CD4-positive, alpha-beta T cell (primary cell): ENCODE results near the gene AGRN. TPM values are rescaled to one million over a fixed set of nuclear protein-coding genes. Genes with fewer than 3 reads are reported as not detected.

Experiments
- ATAC-seq: fragments of 200-7000 bp; cut with Tn5 transposase; one replicate; pipeline ENCODE4 v1.10.0; 2022; ENCODE audit warnings: mild to moderate bottlenecking; ENCODE audit not compliant: poor library complexity
- CTCF ChIA-PET: fragments of 350-600 bp; sonication (Branson Sonifier 250); formaldehyde crosslinking; loops from one replicate; lab custom pipeline; 2021; ENCODE audit warnings: antibody characterized with exemption, inconsistent platforms; lab: Charles Lee
- POLR2A ChIA-PET: fragments of 350-600 bp; sonication (Branson Sonifier 250); formaldehyde crosslinking; loops from one replicate; lab custom pipeline; 2021; ENCODE audit warnings: antibody characterized with exemption, inconsistent platforms; lab: Charles Lee
- DNase-seq, 14 experiments: peaks; one replicate each; pipeline ENCODE4 v3.0.0-alpha.2; 2013 to 2020; ENCODE audit warnings: mixed read lengths in 2 of 14
- H3K27ac ChIP-seq, 2 donors: one replicate each; pipeline versions ENCODE4 v1.5.1 to v1.7.0; 2013; ENCODE audit warnings: low read length in 2 of 2, low read depth in 1 of 2, mild to moderate bottlenecking in 1 of 2
- H3K27me3 ChIP-seq, 2 experiments: 1 replicate in 1 of 2; 2 replicates in 1 of 2; pipeline versions ENCODE4 v1.6.1 to v1.7.0; 2013; ENCODE audit warnings: low read length in 2 of 2, control low read depth in 1 of 2, mild to moderate bottlenecking in 1 of 2, moderate library complexity in 1 of 2; ENCODE audit not compliant: insufficient read depth in 2 of 2, control insufficient read depth in 1 of 2
- H3K36me3 ChIP-seq: one replicate; pipeline ENCODE4 v1.6.1; 2013; ENCODE audit warnings: low read length, control low read depth; ENCODE audit not compliant: insufficient read depth
- H3K4me1 ChIP-seq: one replicate; pipeline ENCODE4 v1.6.1; 2013; ENCODE audit warnings: low read length, control low read depth; ENCODE audit not compliant: insufficient read depth
- H3K4me3 ChIP-seq: one replicate; pipeline ENCODE4 v1.5.1; 2013; ENCODE audit warnings: mild to moderate bottlenecking, low read length, moderate library complexity
- H3K9me3 ChIP-seq, 2 experiments: 1 replicate in 1 of 2; 2 replicates in 1 of 2; pipeline versions ENCODE4 v1.6.1 to v1.7.0; 2013; ENCODE audit warnings: low read length in 2 of 2, mild to moderate bottlenecking in 2 of 2, control low read depth in 1 of 2, moderate library complexity in 1 of 2; ENCODE audit not compliant: control insufficient read depth in 1 of 2, insufficient read depth in 1 of 2
- H3K27ac Mint-ChIP-seq: one replicate; pipeline ENCODE4 v1.8.0; 2020; ENCODE audit warnings: mixed read lengths
- H3K27me3 Mint-ChIP-seq: one replicate; pipeline ENCODE4 v1.8.0; 2021; ENCODE audit warnings: mixed read lengths
- H3K36me3 Mint-ChIP-seq: one replicate; pipeline ENCODE4 v1.8.0; 2021; ENCODE audit warnings: low read depth, mixed read lengths
- H3K4me1 Mint-ChIP-seq: one replicate; pipeline ENCODE4 v1.8.0; 2021; ENCODE audit warnings: low read depth, mixed read lengths
- H3K4me3 Mint-ChIP-seq: one replicate; pipeline ENCODE4 v1.8.0; 2020; ENCODE audit warnings: mild to moderate bottlenecking, mixed read lengths
- H3K9me3 Mint-ChIP-seq: one replicate; pipeline ENCODE4 v1.8.0; 2020; ENCODE audit warnings: mixed read lengths
- CTCF ChIP-seq: fragments of 200-600 bp; IDR thresholded peaks from one replicate; pipeline ENCODE4 v1.8.0; 2022; ENCODE audit warnings: antibody characterized with exemption, mild to moderate bottlenecking
- intact Hi-C, 2 experiments: fragments of 100-400 bp; cut with DNase I in 1 of 2; cut with micrococcal nuclease in 1 of 2; formaldehyde crosslinking; loops; one replicate each; pipeline versions ENCODE4 v1.15.1 to v1.9.0; 2023 to 2025; cut with DNase I, micrococcal nuclease
- total RNA-seq, 174 experiments: library from RNA in 2 of 174; stranded (reverse) in 2 of 174; gene quantifications; one replicate each; pipeline ENCODE4 v1.2.3 and lab custom pipeline; 2021 to 2026

Gene AGRN
- total RNA-seq, 2 experiments from 2014 or later, result 1.5 to 2.0 TPM

- Mint-ChIP-seq H3K9me3 (no peaks in the 10 kb centered on the region), H3K4me1 (no peaks in the 10 kb centered on the region), H3K4me3 (peak overlapping the region; percentile 20), H3K36me3 (no peaks in the 10 kb centered on the region), H3K27ac (no peak overlapping the region), H3K27me3 (peaks cover 3% of the 10 kb centered on the region)
- H3K36me3 ChIP-seq, result no peaks in the 10 kb centered on the region
- H3K4me1 ChIP-seq, result peaks cover 14% of the 10 kb centered on the region
- H3K9me3 ChIP-seq, result peaks cover 0 to 10% of the 10 kb centered on the region in 2 experiments
- ChIA-PET POLR2A (interaction anchor here (1.0 kb wide), 1 partner anchor 11 kb away, joined by 3 read pairs; no protein-coding TSS in a partner anchor), CTCF (no interaction called here)
- no peak overlapping the region for H3K27ac ChIP-seq
- peaks cover 13 to 14% of the 10 kb centered on the region in 2 experiments for H3K27me3 ChIP-seq
- TF ChIP-seq CTCF, result no peak
- intact Hi-C loops, result no loop called here
- ATAC-seq (peak; percentile 78), DNase-seq (peak in 6 of 14 experiments; percentile 14 to 65 (median 32))
- H3K4me3 ChIP-seq, result peak overlapping the region; percentile 35
Measured at GRCh38 chr1:1079408-1080121, 59.6 kb downstream of the AGRN start.

DNA sequence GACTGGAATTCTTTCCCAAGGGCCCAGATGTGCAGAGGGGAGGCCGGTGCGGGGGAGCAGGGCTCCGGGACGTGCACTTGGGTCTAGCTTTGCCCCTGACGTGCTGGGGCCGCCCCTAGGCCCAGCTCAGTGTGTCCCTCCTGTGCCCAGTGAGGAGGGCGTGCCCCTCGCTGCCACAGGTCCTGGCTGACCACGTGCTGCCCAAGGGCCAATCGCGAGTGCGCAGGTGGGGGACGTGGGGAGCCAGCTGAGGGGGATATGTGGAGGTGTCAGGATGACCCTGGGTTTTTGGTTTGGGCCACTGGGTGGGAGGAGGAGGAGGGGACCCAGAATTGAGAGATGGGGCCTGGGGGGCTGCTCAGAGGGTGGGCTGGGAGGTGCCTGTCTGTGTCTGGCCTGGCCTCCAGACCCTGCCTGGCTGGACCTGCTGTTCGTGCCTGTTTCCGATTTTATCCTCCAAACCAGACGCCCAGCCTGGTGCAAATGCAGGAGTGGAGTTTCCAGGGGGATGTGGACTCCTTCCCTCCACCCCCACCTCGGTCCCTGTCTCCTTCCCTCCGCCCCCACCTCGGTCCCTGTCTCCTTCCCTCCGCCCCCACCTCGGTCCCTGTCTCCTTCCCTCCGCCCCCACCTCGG is 60.3 kb downstream of the AGRN start:
- Histone ChIP-seq H3K4me3 (no peak overlapping the region), H3K27ac (no peak overlapping the region), H3K36me3 (no peaks in the 10 kb centered on the region), H3K9me3 (peaks cover 0 to 4% of the 10 kb centered on the region in 2 experiments), H3K4me1 (peaks cover 14% of the 10 kb centered on the region), H3K27me3 (peaks cover 6 to 10% of the 10 kb centered on the region in 2 experiments)
- ChIA-PET CTCF (no interaction called here), POLR2A (interaction anchor here (1.0 kb wide), 1 partner anchor 12 kb away, joined by 3 read pairs; no protein-coding TSS in a partner anchor)
- H3K4me3 Mint-ChIP-seq, result no peak overlapping the region
- DNase-seq, result peak in 2 of 14 experiments; percentile 31 to 49
- no peak for TF ChIP-seq CTCF
- intact Hi-C loops, result no loop called here
- no peaks in the 10 kb centered on the region for H3K4me1 Mint-ChIP-seq
- H3K9me3 Mint-ChIP-seq, result no peaks in the 10 kb centered on the region
- H3K27ac Mint-ChIP-seq, result no peak overlapping the region
- no peaks in the 10 kb centered on the region for H3K36me3 Mint-ChIP-seq
- no peaks in the 10 kb centered on the region for H3K27me3 Mint-ChIP-seq
- peak; percentile 15 for ATAC-seq

DNA sequence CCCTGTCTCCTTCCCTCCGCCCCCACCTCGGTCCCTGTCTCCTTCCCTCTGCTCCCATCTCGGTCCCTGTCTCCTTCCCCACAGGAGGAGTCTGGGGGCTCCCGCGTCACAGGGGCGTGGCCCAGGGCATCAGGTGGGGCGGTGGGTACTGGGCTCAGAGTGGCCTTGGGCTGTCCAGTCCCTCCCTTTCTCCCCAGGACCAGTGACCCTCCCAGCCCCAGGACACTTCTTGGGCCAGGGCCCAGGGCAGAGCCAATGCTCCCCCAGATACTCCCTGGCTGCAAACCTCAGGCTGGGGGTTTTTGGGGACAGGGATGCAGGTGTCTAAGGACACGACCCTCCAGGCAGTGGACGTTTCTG is 61.0 kb downstream of the AGRN start:
- Mint-ChIP-seq H3K36me3 (no peaks in the 10 kb centered on the region), H3K4me3 (no peak overlapping the region), H3K27me3 (no peaks in the 10 kb centered on the region), H3K4me1 (no peaks in the 10 kb centered on the region), H3K27ac (no peak overlapping the region), H3K9me3 (no peaks in the 10 kb centered on the region)
- no peak for TF ChIP-seq CTCF
- peak in 2 of 14 experiments; percentile 2 to 27 for DNase-seq
- ChIA-PET CTCF (no interaction called here), POLR2A (no interaction called here)
- Histone ChIP-seq H3K27ac (no peak overlapping the region), H3K36me3 (no peaks in the 10 kb centered on the region), H3K4me1 (peaks cover 14% of the 10 kb centered on the region), H3K27me3 (peaks cover 4 to 7% of the 10 kb centered on the region in 2 experiments), H3K9me3 (peaks cover 0 to 3% of the 10 kb centered on the region in 2 experiments), H3K4me3 (no peak overlapping the region)
- no peak for ATAC-seq
- intact Hi-C loops, result no loop called here
